H9 (cell line): ENCODE measurements around the gene ARHGAP24. TPM values are rescaled to one million over a fixed set of nuclear protein-coding genes. Genes with fewer than 3 reads are reported as not detected.

ENCODE experiments used
- DNase-seq: peaks from one replicate; pipeline ENCODE4 v3.0.0-alpha.2; 2017
- H2AFZ ChIP-seq: one replicate; pipeline ENCODE4 v1.6.1; 2013; ENCODE audit warnings: mild to moderate bottlenecking, low read length, control low read depth, moderate library complexity
- H2AK5ac ChIP-seq: 2 replicates; pipeline ENCODE4 v1.6.1; 2013; ENCODE audit warnings: low read length, control low read depth, mixed read lengths; ENCODE audit not compliant: insufficient read length
- H2BK120ac ChIP-seq: one replicate; pipeline ENCODE4 v1.6.1; 2013; ENCODE audit warnings: low read depth, mild to moderate bottlenecking, low read length, control low read depth, inconsistent platforms; ENCODE audit not compliant: poor library complexity, severe bottlenecking
- H2BK12ac ChIP-seq: 2 replicates; pipeline ENCODE4 v1.6.1; 2013; ENCODE audit warnings: low read length, control low read depth, mixed read lengths, low read depth; ENCODE audit not compliant: insufficient read length
- H2BK15ac ChIP-seq: 2 replicates; pipeline ENCODE4 v1.6.1; 2013; ENCODE audit warnings: low read depth, low read length, control low read depth
- H2BK20ac ChIP-seq: one replicate; pipeline ENCODE4 v1.6.1; 2013; ENCODE audit warnings: low read depth, mild to moderate bottlenecking, low read length, control low read depth, inconsistent platforms; ENCODE audit not compliant: poor library complexity, severe bottlenecking
- H2BK5ac ChIP-seq: 2 replicates; pipeline ENCODE4 v1.6.1; 2013; ENCODE audit warnings: low read length, control low read depth, mixed read lengths; ENCODE audit not compliant: insufficient read length
- H3K14ac ChIP-seq: 2 replicates; pipeline ENCODE4 v1.6.1; 2013; ENCODE audit warnings: low read length, control low read depth; ENCODE audit not compliant: insufficient read depth
- H3K18ac ChIP-seq: 2 replicates; pipeline ENCODE4 v1.6.1; 2013; ENCODE audit warnings: low read depth, mild to moderate bottlenecking, mixed read lengths, low read length, control low read depth; ENCODE audit not compliant: insufficient read length
- H3K23ac ChIP-seq: 2 replicates; pipeline ENCODE4 v1.6.1; 2013; ENCODE audit warnings: low read length, control low read depth, mixed read lengths, low read depth; ENCODE audit not compliant: insufficient read length
- H3K23me2 ChIP-seq: 2 replicates; pipeline ENCODE4 v1.6.1; 2013; ENCODE audit warnings: low read depth, mild to moderate bottlenecking, mixed read lengths, low read length, control low read depth; ENCODE audit not compliant: insufficient read length, poor library complexity, severe bottlenecking
- H3K27ac ChIP-seq: 2 replicates; pipeline ENCODE4 v1.5.1; 2013; ENCODE audit warnings: low read length, control low read depth, mixed read lengths, low read depth; ENCODE audit not compliant: insufficient read length
- H3K27me3 ChIP-seq: 2 replicates; pipeline ENCODE4 v1.6.1; 2013; ENCODE audit warnings: low read length, control low read depth, inconsistent platforms; ENCODE audit not compliant: insufficient read depth
- H3K4ac ChIP-seq: 2 replicates; pipeline ENCODE4 v1.6.1; 2013; ENCODE audit warnings: low read depth, mild to moderate bottlenecking, control low read depth, inconsistent platforms, low read length, moderate library complexity
- H3K4me1 ChIP-seq: 2 replicates; pipeline ENCODE4 v1.6.1; 2013; ENCODE audit warnings: low read length, control low read depth, inconsistent platforms; ENCODE audit not compliant: insufficient read depth
- H3K4me2 ChIP-seq: 2 replicates; pipeline ENCODE4 v1.6.1; 2013; ENCODE audit warnings: low read length, control low read depth, mixed read lengths; ENCODE audit not compliant: insufficient read length, insufficient read depth
- H3K56ac ChIP-seq: 2 replicates; pipeline ENCODE4 v1.6.1; 2013; ENCODE audit warnings: low read depth, mild to moderate bottlenecking, mixed read lengths, low read length, control low read depth; ENCODE audit not compliant: insufficient read length
- H3K79me1 ChIP-seq: 2 replicates; pipeline ENCODE4 v1.6.1; 2013; ENCODE audit warnings: low read depth, mild to moderate bottlenecking, moderate library complexity, low read length, control low read depth, inconsistent platforms; ENCODE audit not compliant: insufficient read depth, poor library complexity, severe bottlenecking
- H3K79me2 ChIP-seq: 2 replicates; pipeline ENCODE4 v1.6.1; 2013; ENCODE audit warnings: low read length, control low read depth, inconsistent platforms; ENCODE audit not compliant: insufficient read depth
- H3K9ac ChIP-seq: 2 replicates; pipeline ENCODE4 v1.6.1; 2013; ENCODE audit warnings: low read length, control low read depth, mixed read lengths; ENCODE audit not compliant: insufficient read length; ENCODE audit errors: extremely low read depth
- H3K9me3 ChIP-seq: one replicate; pipeline ENCODE4 v1.6.1; 2013; ENCODE audit warnings: low read depth, low read length, inconsistent platforms; ENCODE audit not compliant: control insufficient read depth
- H3T11ph ChIP-seq: one replicate; pipeline ENCODE4 v1.6.1; 2013; ENCODE audit warnings: mild to moderate bottlenecking, low read length, control low read depth, inconsistent platforms
- H4K20me1 ChIP-seq: one replicate; pipeline ENCODE4 v1.6.1; 2013; ENCODE audit not compliant: control insufficient read depth, insufficient read length, insufficient read depth
- H4K5ac ChIP-seq: 2 replicates; pipeline ENCODE4 v1.6.1; 2013; ENCODE audit warnings: low read depth, mild to moderate bottlenecking, mixed read lengths, low read length, control low read depth; ENCODE audit not compliant: insufficient read length
- H4K8ac ChIP-seq: replicated peaks from 2 replicates; pipeline ENCODE4 v1.6.1; 2013; ENCODE audit warnings: low read length, control low read depth, mixed read lengths, low read depth; ENCODE audit not compliant: insufficient read length
- H4K91ac ChIP-seq: 2 replicates; pipeline ENCODE4 v1.6.1; 2013; ENCODE audit warnings: low read depth, mild to moderate bottlenecking, moderate library complexity, mixed read lengths, low read length, control low read depth; ENCODE audit not compliant: insufficient read length
- H3K27ac Mint-ChIP-seq, 3 experiments: 2 replicates in 2 of 3; 3 replicates in 1 of 3; pipeline ENCODE4 v1.8.0; 2020 to 2021; ENCODE audit warnings: mixed read lengths in 3 of 3, mild to moderate bottlenecking in 1 of 3, moderate library complexity in 1 of 3
- H3K27me3 Mint-ChIP-seq: 2 replicates; pipeline ENCODE4 v1.8.0; 2021; ENCODE audit warnings: low read depth, mild to moderate bottlenecking, moderate library complexity, mixed read lengths
- H3K36me3 Mint-ChIP-seq, 3 experiments: 2 replicates in 2 of 3; 3 replicates in 1 of 3; pipeline ENCODE4 v1.8.0; 2020 to 2021; ENCODE audit warnings: low read depth in 3 of 3, mixed read lengths in 3 of 3; ENCODE audit not compliant: insufficient read depth in 1 of 3
- H3K4me1 Mint-ChIP-seq, 2 experiments: 2 replicates each; pipeline ENCODE4 v1.8.0; 2020; ENCODE audit warnings: mixed read lengths in 2 of 2
- H3K4me3 Mint-ChIP-seq, 2 experiments: 2 replicates in 1 of 2; 3 replicates in 1 of 2; pipeline ENCODE4 v1.8.0; 2020 to 2021; ENCODE audit warnings: mild to moderate bottlenecking in 2 of 2, mixed read lengths in 2 of 2, moderate library complexity in 1 of 2
- H3K9me3 Mint-ChIP-seq, 2 experiments: 2 replicates in 1 of 2; 3 replicates in 1 of 2; pipeline ENCODE4 v1.8.0; 2020; ENCODE audit warnings: mild to moderate bottlenecking in 2 of 2, mixed read lengths in 2 of 2, moderate library complexity in 1 of 2
- CTCF ChIP-seq: fragments of 200-600 bp; sonication (generic); conservative IDR thresholded peaks from 3 replicates; pipeline ENCODE4 v1.8.0; 2021; ENCODE audit warnings: antibody characterized with exemption, mild to moderate bottlenecking
- WGBS: extraction: QIAGEN DNeasy Blood & Tissue Kit; methylation state at CpG from one replicate; pipeline ENCODE4 v1.1.7; 2013; ENCODE audit warnings: missing lambda C conversion rate, low lambda C conversion rate, mixed read lengths; ENCODE audit not compliant: insufficient read length; ENCODE audit errors: extremely low coverage; 5-methylcytosine and 5-hydroxymethylcytosine counted together
- total RNA-seq: library from RNA; stranded (reverse); gene quantifications from 2 replicates; pipeline ENCODE4 v1.2.1, GENCODE V29; 2021

ARHGAP24 gene
- total RNA-seq, 1 experiment from 2014 or later, result 0.37 TPM

- no peak overlapping the region for H3K4me3 Mint-ChIP-seq
- no peak overlapping the region for H4K5ac ChIP-seq
- H2BK20ac ChIP-seq, result no peak overlapping the region
- H3K56ac ChIP-seq, result no peak overlapping the region
- no peak overlapping the region for H3K23ac ChIP-seq
- no peaks in the 10 kb centered on the region for H3K9me3 ChIP-seq
- no peaks in the 10 kb centered on the region; the same call in 1 of the 2 replicates for H3K4me1 ChIP-seq
- DNase-seq, result no peak
- H2BK12ac ChIP-seq, result no peak overlapping the region
- H3K14ac ChIP-seq, result no peak overlapping the region
- no peak overlapping the region for H3K27ac Mint-ChIP-seq
- H3K4me2 ChIP-seq, result no peak overlapping the region
- no peak overlapping the region for H3K4ac ChIP-seq
- H2AK5ac ChIP-seq, result no peak overlapping the region
- no peaks in the 10 kb centered on the region; a peak in 1 of 5 replicates for H3K9me3 Mint-ChIP-seq
- H4K91ac ChIP-seq, result no peak overlapping the region
- no peak for TF ChIP-seq CTCF
- H3K27ac ChIP-seq, result no peak overlapping the region
- H3K9ac ChIP-seq, result no peak overlapping the region
- no peak overlapping the region for H2AFZ ChIP-seq
- no peak overlapping the region for H3K18ac ChIP-seq
- no peaks in the 10 kb centered on the region for H3K27me3 ChIP-seq
- H3K23me2 ChIP-seq, result no peaks in the 10 kb centered on the region
- H3K4me1 Mint-ChIP-seq, result peaks cover 18 to 19% of the 10 kb centered on the region in 2 experiments
- H2BK5ac ChIP-seq, result no peak overlapping the region
- no peak overlapping the region for H3T11ph ChIP-seq
- no peaks in the 10 kb centered on the region for H4K20me1 ChIP-seq
- no peaks in the 10 kb centered on the region; the same call in 1 of the 2 replicates for H3K27me3 Mint-ChIP-seq
- H2BK15ac ChIP-seq, result no peak overlapping the region
- H4K8ac ChIP-seq, result no peak overlapping the region
- no peak overlapping the region for H2BK120ac ChIP-seq
- no CpG with 5 or more reads among the region's 6 CpGs for WGBS
- no peaks in the 10 kb centered on the region for H3K36me3 Mint-ChIP-seq
- no peaks in the 10 kb centered on the region for H3K79me1 ChIP-seq
- no peaks in the 10 kb centered on the region for H3K79me2 ChIP-seq
Measured at GRCh38 chr4:85925071-85925470, 450.1 kb downstream of the ARHGAP24 start.
